C4-2B (cell line): ENCODE results near the gene EEF1A1.

Source experiments
- ZFX ChIP-seq: fragments of 450-650 bp; IDR thresholded peaks from 2 replicates; pipeline ENCODE4 v1.6.1; 2017
- TF ChIP-seq, protein P1 (sequence below): fragments of 450-650 bp; conservative IDR thresholded peaks from 2 replicates; pipeline ENCODE4 v1.5.1; 2017; ENCODE audit warnings: mild to moderate bottlenecking

DNA sequence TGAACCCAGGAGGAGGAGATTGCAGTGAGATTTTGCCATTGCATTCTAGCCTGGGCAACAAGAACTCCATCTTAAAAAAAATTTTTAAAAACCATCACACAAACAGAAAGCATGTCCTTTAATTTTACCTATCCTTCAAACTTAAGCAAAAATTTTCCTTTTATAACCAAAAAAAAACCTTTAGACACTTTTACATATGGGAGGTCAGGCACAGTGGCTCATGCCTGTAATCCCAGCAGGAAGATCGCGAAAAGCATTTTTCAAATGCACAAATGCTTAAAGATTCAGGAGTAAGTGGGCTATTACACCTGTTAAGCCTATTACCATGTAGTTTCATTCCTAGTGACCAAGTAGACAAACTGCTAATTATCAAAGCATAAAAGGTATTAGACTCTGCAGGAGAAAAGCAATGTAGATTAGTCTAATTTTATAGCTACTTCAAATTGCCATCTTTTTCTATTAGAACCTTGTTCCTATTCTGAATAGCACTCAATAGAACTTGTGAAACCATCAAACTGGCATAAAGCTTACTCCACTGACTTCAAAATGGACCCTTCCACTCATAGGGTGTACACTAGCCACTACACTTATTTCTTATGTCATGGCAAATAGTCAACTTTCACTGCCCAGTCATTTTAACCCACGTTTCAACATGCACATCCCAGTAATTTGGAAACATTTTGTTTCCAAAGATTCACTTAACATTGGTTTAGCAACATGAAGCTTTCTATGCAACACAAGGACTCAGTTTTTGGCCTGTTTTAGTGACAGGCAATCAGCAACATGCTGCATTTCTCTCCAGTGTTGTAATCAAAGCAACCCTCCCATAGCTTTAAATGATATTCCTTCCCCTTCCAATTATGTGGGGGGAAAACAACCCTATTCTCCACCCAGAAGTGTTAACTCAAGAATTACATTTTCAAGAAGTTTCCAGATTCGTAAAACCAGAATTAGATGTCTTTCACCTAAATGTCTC, 4.0 kb downstream of the EEF1A1 start:
- TF ChIP-seq, protein P1, sequence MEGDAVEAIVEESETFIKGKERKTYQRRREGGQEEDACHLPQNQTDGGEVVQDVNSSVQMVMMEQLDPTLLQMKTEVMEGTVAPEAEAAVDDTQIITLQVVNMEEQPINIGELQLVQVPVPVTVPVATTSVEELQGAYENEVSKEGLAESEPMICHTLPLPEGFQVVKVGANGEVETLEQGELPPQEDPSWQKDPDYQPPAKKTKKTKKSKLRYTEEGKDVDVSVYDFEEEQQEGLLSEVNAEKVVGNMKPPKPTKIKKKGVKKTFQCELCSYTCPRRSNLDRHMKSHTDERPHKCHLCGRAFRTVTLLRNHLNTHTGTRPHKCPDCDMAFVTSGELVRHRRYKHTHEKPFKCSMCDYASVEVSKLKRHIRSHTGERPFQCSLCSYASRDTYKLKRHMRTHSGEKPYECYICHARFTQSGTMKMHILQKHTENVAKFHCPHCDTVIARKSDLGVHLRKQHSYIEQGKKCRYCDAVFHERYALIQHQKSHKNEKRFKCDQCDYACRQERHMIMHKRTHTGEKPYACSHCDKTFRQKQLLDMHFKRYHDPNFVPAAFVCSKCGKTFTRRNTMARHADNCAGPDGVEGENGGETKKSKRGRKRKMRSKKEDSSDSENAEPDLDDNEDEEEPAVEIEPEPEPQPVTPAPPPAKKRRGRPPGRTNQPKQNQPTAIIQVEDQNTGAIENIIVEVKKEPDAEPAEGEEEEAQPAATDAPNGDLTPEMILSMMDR, result no peak
- TF ChIP-seq ZFX, result no peak
